ENCODE measurements around the gene AHNAK. TPM values are rescaled to one million over a fixed set of nuclear protein-coding genes. Genes with fewer than 3 reads are reported as not detected.
"Not testable (repeated sequence)": the region's sequence is repeated elsewhere in the genome, so short reads cannot be mapped to it uniquely, and the experiment has no call there.

Gene AHNAK
- total RNA-seq, 1 donor, result 474 TPM

DNA sequence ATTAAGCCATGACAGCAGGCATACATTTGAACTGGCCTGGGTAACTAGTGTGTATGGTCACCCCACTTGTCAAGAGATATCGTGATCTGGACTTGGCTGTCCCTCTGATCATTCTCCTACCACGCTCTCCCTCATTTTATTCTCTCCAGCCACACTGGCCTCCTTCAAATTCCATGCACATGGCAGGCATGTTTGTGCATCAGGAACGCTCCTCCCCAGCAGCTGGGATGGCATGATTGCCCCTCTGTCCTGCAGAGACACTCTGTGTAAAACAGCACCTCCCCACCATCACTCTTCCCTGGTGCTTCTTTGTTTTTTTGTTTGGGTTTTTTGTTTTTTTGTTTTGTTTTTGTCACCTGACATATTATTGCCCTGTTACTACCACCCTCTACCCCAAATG is 159.2 kb downstream of the AHNAK start:
- H3K4me3 ChIP-seq (ENCODE audit: low read depth, low read length), result no peak overlapping the region
- DNase-seq (ENCODE audit: low read depth), result no peak
- TF ChIP-seq, protein P1, sequence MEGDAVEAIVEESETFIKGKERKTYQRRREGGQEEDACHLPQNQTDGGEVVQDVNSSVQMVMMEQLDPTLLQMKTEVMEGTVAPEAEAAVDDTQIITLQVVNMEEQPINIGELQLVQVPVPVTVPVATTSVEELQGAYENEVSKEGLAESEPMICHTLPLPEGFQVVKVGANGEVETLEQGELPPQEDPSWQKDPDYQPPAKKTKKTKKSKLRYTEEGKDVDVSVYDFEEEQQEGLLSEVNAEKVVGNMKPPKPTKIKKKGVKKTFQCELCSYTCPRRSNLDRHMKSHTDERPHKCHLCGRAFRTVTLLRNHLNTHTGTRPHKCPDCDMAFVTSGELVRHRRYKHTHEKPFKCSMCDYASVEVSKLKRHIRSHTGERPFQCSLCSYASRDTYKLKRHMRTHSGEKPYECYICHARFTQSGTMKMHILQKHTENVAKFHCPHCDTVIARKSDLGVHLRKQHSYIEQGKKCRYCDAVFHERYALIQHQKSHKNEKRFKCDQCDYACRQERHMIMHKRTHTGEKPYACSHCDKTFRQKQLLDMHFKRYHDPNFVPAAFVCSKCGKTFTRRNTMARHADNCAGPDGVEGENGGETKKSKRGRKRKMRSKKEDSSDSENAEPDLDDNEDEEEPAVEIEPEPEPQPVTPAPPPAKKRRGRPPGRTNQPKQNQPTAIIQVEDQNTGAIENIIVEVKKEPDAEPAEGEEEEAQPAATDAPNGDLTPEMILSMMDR (IDR thresholded peaks at IDR 0.05; ENCODE audit: insufficient read depth, low read depth, low read length), result no peak

DNA sequence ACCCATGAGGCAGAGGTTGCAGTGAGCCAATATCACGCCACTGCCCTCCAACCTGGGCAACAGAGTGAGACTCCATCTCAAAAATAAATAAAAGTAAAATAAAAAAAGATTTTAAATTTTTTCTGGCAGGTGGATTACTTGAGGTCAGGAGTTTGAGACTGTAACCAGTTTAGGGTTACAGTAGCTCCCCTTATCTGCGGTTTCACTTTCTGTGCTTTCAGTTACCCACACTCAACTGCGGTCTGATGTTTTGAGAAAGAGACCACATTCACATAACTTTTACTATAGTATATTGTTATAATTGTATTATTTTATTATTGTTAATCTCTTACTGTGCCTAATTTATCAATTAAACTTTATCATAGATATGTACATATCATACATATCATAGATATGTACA is 160.5 kb downstream of the AHNAK start:
- H3K4me3 ChIP-seq (ENCODE audit: low read depth, low read length); DNase-seq (ENCODE audit: low read depth): not testable (repeated sequence)

DNA sequence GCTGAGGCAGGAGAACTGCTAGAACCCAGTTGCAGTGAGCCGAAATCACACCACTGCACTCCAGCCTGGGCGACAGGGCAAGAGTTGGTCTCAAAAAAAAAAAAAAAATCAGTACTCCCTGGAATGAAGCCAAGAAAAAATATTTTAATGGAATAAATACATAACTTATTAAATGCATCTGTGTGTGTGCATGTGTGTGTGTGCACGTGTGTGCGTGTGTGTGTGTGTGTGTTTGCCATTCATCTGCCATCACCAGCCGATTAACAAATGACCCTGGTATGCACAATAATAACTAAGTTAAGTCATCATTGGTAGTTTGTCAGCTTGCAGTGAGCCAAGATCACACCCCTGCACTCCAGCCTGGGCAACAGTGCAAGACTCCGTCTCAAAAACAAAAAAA is 162.8 kb downstream of the AHNAK start:
- TF ChIP-seq, protein P1 (IDR thresholded peaks at IDR 0.05; ENCODE audit: insufficient read depth, low read depth, low read length), result no peak
- no peak overlapping the region for H3K4me3 ChIP-seq (ENCODE audit: low read depth, low read length)
- DNase-seq (ENCODE audit: low read depth), result no peak

Small RNA genes lying within 50 kb of the gene (small RNA-seq; reads per million reads assigned to genes)
- gene EEF1G, result not detected
- 0.28 reads per million for gene MIR6747

Other genes with a start within 250 kb of the AHNAK start
- gene SCGB1D4, start 247.7 kb downstream of the AHNAK start, total RNA-seq, result not detected in 2 replicates
- 0.97 and 1.3 TPM in 2 replicates for gene ASRGL1, start 209.4 kb downstream of the AHNAK start, total RNA-seq
- not detected in 2 replicates for gene SCGB1A1, start 127.8 kb downstream of the AHNAK start, total RNA-seq
- gene EEF1G, start 27.1 kb upstream of the AHNAK start, total RNA-seq, result 876 and 1,014 TPM in 2 replicates
- gene TUT1, start 44.7 kb upstream of the AHNAK start, total RNA-seq, result 4.3 and 5.2 TPM in 2 replicates
- gene MTA2, start 55.1 kb upstream of the AHNAK start, total RNA-seq, result 145 and 197 TPM in 2 replicates
- gene EML3, start 66.0 kb upstream of the AHNAK start, total RNA-seq, result 15.5 and 21.6 TPM in 2 replicates
- gene ROM1, start 66.5 kb upstream of the AHNAK start, total RNA-seq, result 2.9 and 3.0 TPM in 2 replicates
- gene B3GAT3, start 75.2 kb upstream of the AHNAK start, total RNA-seq, result 35.4 and 36.3 TPM in 2 replicates
- 178 and 211 TPM in 2 replicates for gene GANAB, start 99.8 kb upstream of the AHNAK start, total RNA-seq
- gene INTS5, start 106.5 kb upstream of the AHNAK start, total RNA-seq, result 20.7 and 21.6 TPM in 2 replicates
- 23.7 and 27.7 TPM in 2 replicates for gene C11orf98, start 118.4 kb upstream of the AHNAK start, total RNA-seq
- gene CSKMT, start 118.5 kb upstream of the AHNAK start, total RNA-seq, result 4.5 and 7.8 TPM in 2 replicates
- gene UQCC3, start 124.9 kb upstream of the AHNAK start, total RNA-seq, result 6.5 and 10.0 TPM in 2 replicates
- 4.3 and 7.4 TPM in 2 replicates for gene LBHD1, start 125.5 kb upstream of the AHNAK start, total RNA-seq
- gene UBXN1, start 132.3 kb upstream of the AHNAK start, total RNA-seq, result 52.7 and 108 TPM in 2 replicates
- gene LRRN4CL, start 142.7 kb upstream of the AHNAK start, total RNA-seq, result 6.9 and 15.5 TPM in 2 replicates
- 53.5 and 59.3 TPM in 2 replicates for gene BSCL2, start 160.6 kb upstream of the AHNAK start, total RNA-seq
- gene GNG3, start 160.9 kb upstream of the AHNAK start, total RNA-seq, result not detected in 2 replicates
- 15.5 and 17.3 TPM in 2 replicates for gene HNRNPUL2, start 180.7 kb upstream of the AHNAK start, total RNA-seq
- 28.0 and 36.7 TPM in 2 replicates for gene TTC9C, start 181.7 kb upstream of the AHNAK start, total RNA-seq
- 12.9 and 13.4 TPM in 2 replicates for gene ZBTB3, start 207.4 kb upstream of the AHNAK start, total RNA-seq
- gene POLR2G, start 214.8 kb upstream of the AHNAK start, total RNA-seq, result 45.8 and 55.7 TPM in 2 replicates
- gene TAF6L, start 224.6 kb upstream of the AHNAK start, total RNA-seq, result 16.8 and 22.2 TPM in 2 replicates
- 38.0 and 45.8 TPM in 2 replicates for gene TMEM179B, start 240.6 kb upstream of the AHNAK start, total RNA-seq
- 14.5 and 14.7 TPM in 2 replicates for gene TMEM223, start 245.2 kb upstream of the AHNAK start, total RNA-seq